ENCODE data around the gene PYGM.

The PYGM gene

GRCh38 chr11:64791781-64792291 lies 32.1 kb upstream of the PYGM start:
- DNase-seq (ENCODE audit: low spot score) = no peak

- DNase-seq (ENCODE audit: low spot score) = no peak
These were observed 30.7 kb upstream of the PYGM start for GRCh38 chr11:64790205-64791095.

GRCh38 chr11:64789331-64790204 lies 29.8 kb upstream of the PYGM start:
- no peak for DNase-seq (ENCODE audit: low spot score)

GRCh38 chr11:64788321-64789215 lies 28.8 kb upstream of the PYGM start:
- DNase-seq (ENCODE audit: low spot score) = no peak

- no peak for DNase-seq (ENCODE audit: low spot score)
These were observed 27.9 kb upstream of the PYGM start for GRCh38 chr11:64787526-64788320.

GRCh38 chr11:64786308-64786707 lies 26.5 kb upstream of the PYGM start:
- no peak for DNase-seq (ENCODE audit: low spot score)

- DNase-seq (ENCODE audit: low spot score) = no peak
These were observed 25.2 kb upstream of the PYGM start for GRCh38 chr11:64784813-64785581.

GRCh38 chr11:64778473-64779298 lies 18.9 kb upstream of the PYGM start, which contains the start of gene SF1:
TSS of gene SF1 (minus strand) at chr11:64778542. CDS start at chr11:64778392, 150 bp downstream.
- DNase-seq (ENCODE audit: low spot score) = peak; percentile 99

- no peak for DNase-seq (ENCODE audit: low spot score)
These were observed 18.4 kb upstream of the PYGM start for GRCh38 chr11:64778223-64778472.

GRCh38 chr11:64777449-64778222 lies 17.9 kb upstream of the PYGM start:
- DNase-seq (ENCODE audit: low spot score) = peak; percentile 92

- DNase-seq (ENCODE audit: low spot score) = no peak
These were observed 17.1 kb upstream of the PYGM start for GRCh38 chr11:64776875-64777274.

GRCh38 chr11:64776425-64776824 lies 16.7 kb upstream of the PYGM start:
- no peak for DNase-seq (ENCODE audit: low spot score)

GRCh38 chr11:64774144-64774543 lies 14.4 kb upstream of the PYGM start:
- no peak for DNase-seq (ENCODE audit: low spot score)

- no peak for DNase-seq (ENCODE audit: low spot score)
These were observed 12.7 kb upstream of the PYGM start for GRCh38 chr11:64772303-64773018.

GRCh38 chr11:64771861-64772260 lies 12.1 kb upstream of the PYGM start:
- no peak for DNase-seq (ENCODE audit: low spot score)

GRCh38 chr11:64770120-64770519 lies 10.3 kb upstream of the PYGM start:
- DNase-seq (ENCODE audit: low spot score) = no peak

GRCh38 chr11:64769283-64769682 lies 9.5 kb upstream of the PYGM start:
- DNase-seq (ENCODE audit: low spot score) = no peak

GRCh38 chr11:64768300-64768694 lies 8.5 kb upstream of the PYGM start:
- no peak for DNase-seq (ENCODE audit: low spot score)
